IMR-90 (cell line): ENCODE results near the gene NPHP4. TPM values are rescaled to one million over a fixed set of nuclear protein-coding genes. Genes with fewer than 3 reads are reported as not detected.

Experiments used
- ATAC-seq: fragments of 200-7000 bp; cut with Tn5 transposase; 2 replicates; pipeline ENCODE4 v1.9.1; 2020; ENCODE audit warnings: low read depth, mild to moderate bottlenecking, moderate library complexity
- BruUV-seq: library from RNA; stranded (reverse); fragments of 400-500 nt; replicated peaks from 2 replicates; lab custom pipeline; 2021; lab: Mats Ljungman, UMichigan
- CTCF ChIA-PET: fragments of 300-600 bp; formaldehyde crosslinking; extraction: SDS; loops from one replicate; lab custom pipeline; 2021; ENCODE audit warnings: antibody characterized with exemption; lab: Yijun Ruan, JAX
- POLR2A ChIA-PET: fragments of 300-600 bp; sonication (Branson Sonifier 250); formaldehyde crosslinking; loops from one replicate; lab custom pipeline; 2022; ENCODE audit warnings: antibody characterized with exemption; ENCODE audit not compliant: unreplicated experiment; lab: Charles Lee
- DNase-seq: peaks from one replicate; pipeline ENCODE4 v3.0.0; 2013
- H2AFZ ChIP-seq: replicated peaks from 2 replicates; pipeline ENCODE3; 2013; ENCODE audit warnings: low read length, mild to moderate bottlenecking; ENCODE audit not compliant: poor library complexity
- H2AK5ac ChIP-seq: 2 replicates; pipeline ENCODE4 v1.6.1; 2013; ENCODE audit warnings: low read depth, low read length, inconsistent platforms
- H2AK9ac ChIP-seq: replicated peaks from 2 replicates; pipeline ENCODE3; 2013; ENCODE audit warnings: mild to moderate bottlenecking, low read depth, low read length, moderate library complexity; ENCODE audit not compliant: poor library complexity
- H2BK120ac ChIP-seq: 2 replicates; pipeline ENCODE4 v1.6.1; 2013; ENCODE audit warnings: low read depth, low read length, inconsistent platforms
- H2BK15ac ChIP-seq: 3 replicates; pipeline ENCODE4 v1.6.1; 2013; ENCODE audit warnings: low read depth, low read length, inconsistent platforms
- H2BK20ac ChIP-seq: 2 replicates; pipeline ENCODE4 v1.6.1; 2013; ENCODE audit warnings: low read depth, mild to moderate bottlenecking, inconsistent platforms, low read length, moderate library complexity
- H2BK5ac ChIP-seq: 2 replicates; pipeline ENCODE4 v1.6.1; 2013; ENCODE audit warnings: mild to moderate bottlenecking, low read depth, low read length, inconsistent platforms; ENCODE audit not compliant: poor library complexity, severe bottlenecking
- H3K14ac ChIP-seq: replicated peaks from 2 replicates; pipeline ENCODE4 v1.6.1; 2013; ENCODE audit warnings: low read depth, low read length, inconsistent platforms
- H3K18ac ChIP-seq: 2 replicates; pipeline ENCODE4 v1.6.1; 2013; ENCODE audit warnings: low read depth, low read length, control low read depth
- H3K23ac ChIP-seq: 2 replicates; pipeline ENCODE4 v1.6.1; 2013; ENCODE audit warnings: low read depth, low read length, inconsistent platforms
- H3K27ac ChIP-seq: 2 replicates; pipeline ENCODE4 v1.5.1; 2013; ENCODE audit warnings: mild to moderate bottlenecking, control low read depth, low read length; ENCODE audit not compliant: insufficient read depth
- H3K27me3 ChIP-seq: 2 replicates; pipeline ENCODE4 v1.6.1; 2013; ENCODE audit warnings: low read length; ENCODE audit not compliant: control insufficient read depth, insufficient read depth
- H3K36me3 ChIP-seq: 2 replicates; pipeline ENCODE4 v1.6.1; 2013; ENCODE audit warnings: low read length, mixed read lengths; ENCODE audit not compliant: control insufficient read depth, insufficient read depth
- H3K4ac ChIP-seq: 2 replicates; pipeline ENCODE4 v1.6.1; 2013; ENCODE audit warnings: low read depth, low read length, inconsistent platforms
- H3K4me1 ChIP-seq: 2 replicates; pipeline ENCODE4 v1.6.1; 2013; ENCODE audit warnings: low read length, mixed read lengths; ENCODE audit not compliant: control insufficient read depth, insufficient read depth
- H3K4me2 ChIP-seq: 2 replicates; pipeline ENCODE4 v1.6.1; 2013; ENCODE audit warnings: low read depth, mild to moderate bottlenecking, control low read depth, low read length, moderate library complexity
- H3K4me3 ChIP-seq: 2 replicates; pipeline ENCODE4 v1.5.1; 2013; ENCODE audit warnings: low read depth, mild to moderate bottlenecking, control low read depth, low read length, moderate library complexity; ENCODE audit not compliant: insufficient read depth
- H3K56ac ChIP-seq: 2 replicates; pipeline ENCODE4 v1.6.1; 2013; ENCODE audit warnings: low read length, inconsistent platforms; ENCODE audit not compliant: insufficient read depth; ENCODE audit errors: extremely low read depth
- H3K79me1 ChIP-seq, 2 experiments: 2 replicates each; pipeline ENCODE4 v1.6.1; 2013; ENCODE audit warnings: low read length in 2 of 2, inconsistent platforms in 1 of 2, low read depth in 1 of 2
- H3K9ac ChIP-seq: 2 replicates; pipeline ENCODE4 v1.6.1; 2013; ENCODE audit warnings: low read depth, low read length, control low read depth
- H3K9me1 ChIP-seq: 2 replicates; pipeline ENCODE4 v1.6.1; 2013; ENCODE audit warnings: low read length, inconsistent platforms; ENCODE audit not compliant: insufficient read depth
- H3K9me3 ChIP-seq: 2 replicates; pipeline ENCODE4 v1.6.1; 2013; ENCODE audit warnings: low read length; ENCODE audit not compliant: control insufficient read depth, insufficient read depth
- H4K20me1 ChIP-seq: 2 replicates; pipeline ENCODE4 v1.6.1; 2013; ENCODE audit warnings: low read length, inconsistent platforms; ENCODE audit not compliant: insufficient read depth
- H4K5ac ChIP-seq: 2 replicates; pipeline ENCODE4 v1.6.1; 2013; ENCODE audit warnings: mild to moderate bottlenecking, low read depth, low read length, control low read depth
- H4K8ac ChIP-seq, 2 experiments: 2 replicates each; pipeline ENCODE4 v1.6.1; 2013; ENCODE audit warnings: low read depth in 2 of 2, low read length in 2 of 2, control low read depth in 1 of 2, inconsistent platforms in 1 of 2
- H4K91ac ChIP-seq: 2 replicates; pipeline ENCODE4 v1.6.1; 2013; ENCODE audit warnings: low read depth, low read length, inconsistent platforms; ENCODE audit not compliant: insufficient read depth
- CEBPB ChIP-seq: IDR thresholded peaks from 2 replicates; pipeline ENCODE4 v1.6.1; 2012; ENCODE audit warnings: low read depth, low read length, improper control_type of control experiment
- FOS ChIP-seq: fragments of 150-350 bp; IDR thresholded peaks from 2 replicates; pipeline ENCODE4 v1.6.1; 2016; ENCODE audit warnings: low read depth, low read length
- MAFK ChIP-seq: IDR thresholded peaks from 2 replicates; pipeline ENCODE4 v1.6.1; 2012; ENCODE audit warnings: low read depth, low read length, improper control_type of control experiment
- MXI1 ChIP-seq: IDR thresholded peaks from 2 replicates; pipeline ENCODE4 v1.6.1; 2012; ENCODE audit warnings: low read depth, mild to moderate bottlenecking, low read length, moderate library complexity, borderline replicate concordance
- RAD21 ChIP-seq: IDR thresholded peaks from 2 replicates; pipeline ENCODE4 v1.6.1; 2012; ENCODE audit warnings: low read length, improper control_type of control experiment
- RCOR1 ChIP-seq: IDR thresholded peaks from 2 replicates; pipeline ENCODE4 v1.6.1; 2012; ENCODE audit warnings: mild to moderate bottlenecking, low read length, improper control_type of control experiment; ENCODE audit not compliant: insufficient replicate concordance
- WGBS, 2 experiments: methylation state at CpG; one replicate each; pipeline versions ENCODE4 v1.1.5 to v1.1.7; 2013; ENCODE audit warnings: missing lambda C conversion rate in 2 of 2; ENCODE audit not compliant: insufficient read length in 1 of 2; ENCODE audit errors: extremely low coverage in 2 of 2; 5-methylcytosine and 5-hydroxymethylcytosine counted together
- dilution Hi-C: fragments of 300-500 bp; cut with HindIII; formaldehyde crosslinking; loops from one replicate; pipeline ENCODE4 v1.14.3; 2018; ENCODE audit warnings: low sequenced_read_pairs; ENCODE audit not compliant: unreplicated experiment
- in situ Hi-C: fragments of 300-500 bp; cut with MboI; formaldehyde crosslinking; loops from 3 replicates; pipeline ENCODE4 v1.14.3; 2019; ENCODE audit warnings: low sequenced_read_pairs, inconsistent platforms, mixed read lengths
- intact Hi-C: fragments of 100-400 bp; cut with micrococcal nuclease; formaldehyde crosslinking; loops from 2 replicates; pipeline ENCODE4 v1.10.0; 2022
- polyA plus RNA-seq, 3 experiments: library from polyadenylated mRNA; depleted of rRNA; stranded (reverse); fragments of >200 nt; gene quantifications; 2 replicates each; pipeline ENCODE4 v1.2.3, GENCODE V29; 2012; ENCODE audit warnings: low replicate concordance in 1 of 3
- total RNA-seq: library from RNA; depleted of rRNA; stranded (reverse); fragments of >200 nt; gene quantifications from 2 replicates; pipeline ENCODE4 v1.2.3, GENCODE V29; 2012

The NPHP4 gene
- total and polyA plus RNA-seq, 2 of the 4 experiments (the other 2 are of a cell fraction), result 2.0 to 5.5 TPM

DNA sequence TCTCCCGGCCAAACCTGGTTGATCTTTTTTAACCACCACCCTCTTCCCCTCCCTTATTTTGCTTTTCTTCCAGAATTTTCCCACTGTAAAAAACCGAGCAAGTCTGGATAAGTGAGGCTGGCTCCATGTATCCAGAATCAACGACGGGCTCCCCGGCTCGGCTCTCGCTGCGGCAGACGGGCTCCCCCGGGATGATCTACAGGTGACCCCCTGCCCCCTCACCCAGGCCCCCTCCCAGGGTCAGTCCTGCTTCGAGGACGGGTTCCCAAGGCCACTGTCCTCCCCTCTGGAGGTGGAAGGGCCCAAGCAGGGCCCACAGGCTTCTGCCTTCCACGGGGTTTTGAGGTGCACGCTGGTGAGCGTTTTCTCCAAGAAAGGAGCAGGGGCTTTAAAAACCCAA, 48.2 kb upstream of the NPHP4 start:
- Histone ChIP-seq H3K4me3 (no peak overlapping the region), H3K27ac (no peak overlapping the region), H2AK5ac (no peak overlapping the region), H3K14ac (no peak overlapping the region), H2BK15ac (no peak overlapping the region), H2AK9ac (no peak overlapping the region), H3K36me3 (no peaks in the 10 kb centered on the region), H3K23ac (no peak overlapping the region), H4K5ac (no peak overlapping the region), H4K91ac (no peak overlapping the region), H3K56ac (no peak overlapping the region), H3K9me1 (no peaks in the 10 kb centered on the region), H3K4ac (no peak overlapping the region), H4K20me1 (no peaks in the 10 kb centered on the region), H3K4me2 (no peak overlapping the region), H3K79me1 (no peaks in the 10 kb centered on the region), H3K18ac (no peak overlapping the region), H3K27me3 (peaks cover 7% of the 10 kb centered on the region; the same call in 1 of the 2 replicates), H3K9me3 (no peaks in the 10 kb centered on the region), H3K9ac (no peak overlapping the region), H2BK120ac (no peak overlapping the region), H2AFZ (no peak overlapping the region), H4K8ac (no peak overlapping the region), H3K4me1 (no peaks in the 10 kb centered on the region), H2BK20ac (no peak overlapping the region), H2BK5ac (no peak overlapping the region)
- WGBS, 2 experiments, result 83% methylated on average over 2 of the region's 15 CpGs; no CpG with 5 or more reads in 1 of the 2 experiments
- ATAC-seq, result no peak
- in situ Hi-C loops, result no loop called here
- BruUV-seq, result no TSS peak
- intact Hi-C loops, result no loop called here
- dilution Hi-C loops, result no loop called here
- TF ChIP-seq RAD21 (no peak), CEBPB (no peak), RCOR1 (no peak), MXI1 (no peak), FOS (no peak), MAFK (no peak)
- CTCF ChIA-PET, result no interaction called here
- POLR2A ChIA-PET, result no interaction called here
- DNase-seq, result no peak
